Naive thymus-derived CD4-positive, alpha-beta T cell (primary cell): Measurements from ENCODE around the gene VGLL4. TPM values are rescaled to one million over a fixed set of nuclear protein-coding genes. Genes with fewer than 3 reads are reported as not detected.

ENCODE experiments used
- ATAC-seq: fragments of 150-1000 bp; cut with Tn5 transposase; 2 replicates; pipeline ENCODE4 v1.10.0; 2021; ENCODE audit warnings: mild to moderate bottlenecking, moderate library complexity
- CTCF ChIA-PET: fragments of 350-600 bp; sonication (Branson Sonifier 250); formaldehyde crosslinking; loops from one replicate; lab custom pipeline; 2021; ENCODE audit warnings: antibody characterized with exemption; lab: Charles Lee
- POLR2A ChIA-PET: fragments of 350-600 bp; sonication (Branson Sonifier 250); formaldehyde crosslinking; loops from one replicate; lab custom pipeline; 2021; ENCODE audit warnings: antibody characterized with exemption, inconsistent platforms; lab: Charles Lee
- DNase-seq, 9 donors: peaks; one replicate each; pipeline versions ENCODE4 v3.0.0 to v3.0.0-alpha.2; 2020 to 2022; ENCODE audit warnings: mixed read lengths in 1 of 9
- H3K27ac ChIP-seq: one replicate; pipeline ENCODE4 v1.7.0; 2013; ENCODE audit warnings: mild to moderate bottlenecking, low read depth, low read length, moderate library complexity
- H3K27me3 ChIP-seq, 2 donors: one replicate each; pipeline ENCODE4 v1.7.0; 2013; ENCODE audit warnings: low read length in 2 of 2, mild to moderate bottlenecking in 2 of 2, moderate library complexity in 2 of 2; ENCODE audit not compliant: control insufficient read depth in 2 of 2, insufficient read depth in 2 of 2
- H3K36me3 ChIP-seq, 3 experiments: 1 replicate in 2 of 3; 2 replicates in 1 of 3; pipeline ENCODE4 v1.7.0; 2013; ENCODE audit warnings: low read length in 3 of 3, mild to moderate bottlenecking in 3 of 3, moderate library complexity in 1 of 3; ENCODE audit not compliant: insufficient read depth in 3 of 3, control insufficient read depth in 2 of 3
- H3K4me1 ChIP-seq, 2 donors: one replicate each; pipeline ENCODE4 v1.7.0; 2013; ENCODE audit warnings: low read length in 2 of 2, mild to moderate bottlenecking in 2 of 2, moderate library complexity in 1 of 2; ENCODE audit not compliant: control insufficient read depth in 2 of 2, insufficient read depth in 2 of 2
- H3K4me3 ChIP-seq: 2 replicates; pipeline ENCODE4 v1.7.0; 2013; ENCODE audit warnings: mild to moderate bottlenecking, low read length
- H3K9me3 ChIP-seq, 3 experiments: 1 replicate in 2 of 3; 2 replicates in 1 of 3; pipeline ENCODE4 v1.7.0; 2013; ENCODE audit warnings: low read length in 3 of 3; ENCODE audit not compliant: control insufficient read depth in 2 of 3
- H3K27ac Mint-ChIP-seq, 9 donors: one replicate each; pipeline ENCODE4 v1.8.0; 2020 to 2022; ENCODE audit warnings: mixed read lengths in 9 of 9, mild to moderate bottlenecking in 8 of 9, moderate library complexity in 5 of 9, inconsistent platforms in 2 of 9
- H3K27me3 Mint-ChIP-seq, 5 donors: one replicate each; pipeline ENCODE4 v1.8.0; 2021 to 2022; ENCODE audit warnings: mixed read lengths in 5 of 5, mild to moderate bottlenecking in 1 of 5
- H3K36me3 Mint-ChIP-seq, 5 donors: one replicate each; pipeline ENCODE4 v1.8.0; 2020 to 2022; ENCODE audit warnings: mixed read lengths in 5 of 5, mild to moderate bottlenecking in 3 of 5, inconsistent platforms in 1 of 5
- H3K4me1 Mint-ChIP-seq, 7 donors: one replicate each; pipeline ENCODE4 v1.8.0; 2020 to 2022; ENCODE audit warnings: mixed read lengths in 7 of 7, mild to moderate bottlenecking in 3 of 7, inconsistent platforms in 1 of 7
- H3K4me3 Mint-ChIP-seq, 10 donors: one replicate each; pipeline ENCODE4 v1.8.0; 2020 to 2022; ENCODE audit warnings: mild to moderate bottlenecking in 10 of 10, mixed read lengths in 10 of 10, moderate library complexity in 6 of 10, inconsistent platforms in 2 of 10
- H3K9me3 Mint-ChIP-seq, 11 donors: one replicate each; pipeline ENCODE4 v1.8.0; 2020 to 2022; ENCODE audit warnings: mixed read lengths in 11 of 11, mild to moderate bottlenecking in 4 of 11, inconsistent platforms in 1 of 11, moderate library complexity in 1 of 11
- intact Hi-C, 2 donors: fragments of 100-400 bp; cut with micrococcal nuclease; formaldehyde crosslinking; loops; one replicate each; pipeline ENCODE4 v1.15.1; 2023
- polyA plus RNA-seq, 2 donors: library from polyadenylated mRNA; unstranded; fragments of 300-500 nt; fragmentation: Illumina TruSeq; gene quantifications; one replicate each; pipeline ENCODE4 v1.2.3, GENCODE V29; 2021
- total RNA-seq, 6 experiments: library from RNA in 5 of 6; stranded (reverse) in 5 of 6; gene quantifications; 1 replicate in 5 of 6; 2 replicates in 1 of 6; pipeline ENCODE4 v1.2.3 and lab custom pipeline; 2021 to 2026

The VGLL4 gene
- total and polyA plus RNA-seq, 7 experiments from 2014 or later, result 18.6 to 44.8 (median 23.8) TPM

DNA sequence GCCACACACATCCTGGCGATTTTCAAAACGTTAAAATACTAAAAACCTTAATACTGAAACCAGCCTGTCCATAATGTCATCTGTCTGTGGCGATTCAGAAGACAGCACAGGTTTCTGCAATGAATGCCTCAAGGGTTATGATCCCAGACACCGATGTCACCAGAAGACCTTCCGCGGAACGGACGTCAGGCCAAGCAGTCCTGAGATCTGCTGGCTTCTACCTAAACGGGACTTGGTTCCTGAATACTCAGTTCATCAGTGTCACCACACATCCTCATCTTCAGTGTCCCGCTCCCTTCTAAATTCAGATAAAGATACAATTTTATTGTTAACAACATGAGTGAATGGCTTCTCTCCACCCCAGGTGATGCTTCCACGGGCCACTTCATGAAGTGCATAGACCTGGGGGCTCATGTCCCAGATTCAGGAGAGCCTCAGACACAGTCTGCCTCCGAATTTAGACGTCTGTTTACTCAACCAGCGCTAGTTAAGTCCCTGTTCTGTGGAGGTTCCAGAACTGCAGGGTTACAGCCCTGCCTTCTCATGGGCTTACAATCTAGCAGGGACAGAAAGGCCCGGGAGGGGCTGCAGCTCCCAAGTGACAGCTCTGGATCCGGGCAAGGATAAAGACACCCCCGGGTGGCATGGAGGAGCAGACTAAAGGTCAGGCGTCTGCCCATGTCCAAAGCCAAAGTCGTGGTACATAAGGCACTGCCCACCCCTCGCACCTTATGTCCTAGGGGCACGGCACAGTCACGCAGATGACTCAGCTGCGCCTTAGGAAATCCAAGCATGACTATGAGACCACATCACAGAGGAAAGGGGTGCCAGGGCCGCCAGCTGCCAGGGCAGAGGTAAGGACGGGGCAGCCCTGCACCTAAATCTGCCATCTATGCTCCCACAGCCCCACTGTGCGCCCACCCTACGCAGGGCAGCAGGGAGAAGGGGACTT lies 75.9 kb downstream of the VGLL4 start:
- no peaks in the 10 kb centered on the region for H3K9me3 Mint-ChIP-seq
- Histone ChIP-seq H3K27me3 (no peaks in the 10 kb centered on the region), H3K9me3 (no peaks in the 10 kb centered on the region), H3K36me3 (peaks cover 0 to 52% (median 0%) of the 10 kb centered on the region in 3 experiments), H3K4me3 (no peak overlapping the region), H3K4me1 (no peaks in the 10 kb centered on the region), H3K27ac (no peak overlapping the region)
- H3K4me3 Mint-ChIP-seq, result no peak overlapping the region
- ATAC-seq (no peak), DNase-seq (no peak)
- peaks cover 3 to 20% (median 5%) of the 10 kb centered on the region in 5 donors for H3K36me3 Mint-ChIP-seq
- peak overlapping the region in 6 of 9 donors; percentile 29 to 75 (median 52) for H3K27ac Mint-ChIP-seq
- ChIA-PET CTCF (no interaction called here), POLR2A (no interaction called here)
- intact Hi-C loops, result loop anchor here in 1 of 2 donors (5.0 kb wide), 1 partner anchor 75 kb away; the partner anchor contains the start of gene VGLL4
- no peaks in the 10 kb centered on the region for H3K27me3 Mint-ChIP-seq
- peaks cover 3 to 26% (median 14%) of the 10 kb centered on the region in 7 donors for H3K4me1 Mint-ChIP-seq

DNA sequence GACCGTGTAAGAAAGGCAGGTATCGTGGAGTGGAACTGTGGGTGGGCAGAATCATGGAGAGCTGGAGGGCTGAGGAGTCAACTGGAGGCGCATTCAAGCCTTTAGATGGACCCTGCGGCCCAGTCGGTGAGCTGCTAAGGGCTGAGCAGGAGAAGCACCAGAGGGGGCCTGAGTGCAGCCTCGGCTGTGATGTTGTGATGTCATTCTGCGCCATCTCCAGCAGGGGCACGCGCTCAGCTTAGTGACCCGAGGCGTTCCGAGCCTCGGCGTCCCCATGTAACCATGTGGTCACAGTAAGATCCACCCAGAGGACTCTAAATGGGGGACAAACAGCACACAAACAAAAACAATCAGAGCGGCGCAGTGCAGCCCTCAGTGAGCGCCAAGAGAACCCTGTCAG lies 76.8 kb downstream of the VGLL4 start:
- H3K27ac Mint-ChIP-seq, result peak overlapping the region in 8 of 9 donors; percentile 9 to 68 (median 42)
- peaks cover 0 to 56% (median 0%) of the 10 kb centered on the region in 3 experiments for H3K36me3 ChIP-seq

DNA sequence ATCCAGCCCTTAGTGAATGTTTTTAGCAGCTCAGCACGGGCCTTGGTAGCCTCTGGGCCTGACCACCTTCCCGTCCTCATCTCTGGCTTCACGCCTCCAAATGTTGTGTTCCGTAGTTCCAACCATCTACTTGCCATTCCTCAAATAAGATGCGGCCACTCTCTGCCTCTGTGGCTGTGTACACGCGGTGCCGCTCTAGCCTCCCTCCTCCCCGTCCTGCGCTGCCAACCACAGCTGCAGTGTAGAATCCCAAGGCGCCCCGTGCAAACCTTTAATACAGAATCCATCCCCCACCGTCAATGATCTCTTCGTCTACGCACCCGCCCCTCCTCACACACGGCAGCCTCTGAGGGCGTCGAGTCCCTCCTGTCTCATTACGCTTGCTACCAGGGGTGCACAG lies 77.2 kb downstream of the VGLL4 start:
- intact Hi-C loops, result loop anchor here in 1 of 2 donors (5.0 kb wide), 1 partner anchor 76 kb away; the partner anchor contains the start of gene VGLL4
- POLR2A ChIA-PET, result no interaction called here
- H3K9me3 ChIP-seq, result no peaks in the 10 kb centered on the region
- DNase-seq (no peak), ATAC-seq (no peak)
- Mint-ChIP-seq H3K27me3 (no peaks in the 10 kb centered on the region), H3K4me1 (peaks cover 3 to 18% (median 9%) of the 10 kb centered on the region in 7 donors), H3K36me3 (peaks cover 0 to 22% (median 5%) of the 10 kb centered on the region in 5 donors), H3K27ac (peak overlapping the region in 8 of 9 donors; percentile 9 to 68 (median 38)), H3K4me3 (no peak overlapping the region), H3K9me3 (no peaks in the 10 kb centered on the region)
- H3K4me3 ChIP-seq, result no peak overlapping the region
- CTCF ChIA-PET, result no interaction called here
- peaks cover 0 to 57% (median 0%) of the 10 kb centered on the region in 3 experiments for H3K36me3 ChIP-seq
- H3K4me1 ChIP-seq, result no peaks in the 10 kb centered on the region
- no peak overlapping the region for H3K27ac ChIP-seq
- H3K27me3 ChIP-seq, result no peaks in the 10 kb centered on the region

More for the DNA sequence above, 76.8 kb downstream of the VGLL4 start:
- no peak overlapping the region for H3K4me3 ChIP-seq
- ChIA-PET CTCF (no interaction called here), POLR2A (no interaction called here)
- intact Hi-C loops, result loop anchor here in 1 of 2 donors (5.0 kb wide), 1 partner anchor 75 kb away; the partner anchor contains the start of gene VGLL4
- H3K27me3 ChIP-seq, result no peaks in the 10 kb centered on the region
- DNase-seq (no peak), ATAC-seq (no peak)
- no peaks in the 10 kb centered on the region for H3K9me3 ChIP-seq
- H3K4me1 ChIP-seq, result no peaks in the 10 kb centered on the region
- Mint-ChIP-seq H3K4me1 (peaks cover 3 to 18% (median 9%) of the 10 kb centered on the region in 7 donors), H3K4me3 (no peak overlapping the region), H3K27me3 (no peaks in the 10 kb centered on the region), H3K36me3 (peaks cover 0 to 22% (median 5%) of the 10 kb centered on the region in 5 donors), H3K9me3 (no peaks in the 10 kb centered on the region)
- no peak overlapping the region for H3K27ac ChIP-seq

DNA sequence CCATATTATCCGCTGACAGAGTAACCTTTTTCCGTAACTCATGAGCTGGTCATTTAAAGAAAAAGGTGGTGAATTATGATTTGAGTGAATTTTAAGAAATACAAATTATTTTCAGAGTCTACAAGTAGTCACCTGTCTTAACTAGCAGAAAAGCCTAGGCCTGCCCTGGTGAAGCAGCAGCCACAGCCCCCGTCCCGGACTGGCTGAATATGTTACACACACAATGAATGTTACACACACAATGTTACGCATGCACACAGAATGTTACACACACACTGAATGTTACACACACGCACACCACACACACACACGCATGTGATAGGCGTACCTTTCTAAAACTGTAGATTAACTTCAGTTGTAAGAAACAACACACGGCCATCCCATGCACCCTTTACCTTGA lies 77.8 kb downstream of the VGLL4 start:
- Mint-ChIP-seq H3K27ac (peak overlapping the region in 4 of 9 donors; percentile 37 to 72 (median 60)), H3K36me3 (peaks cover 0 to 22% (median 5%) of the 10 kb centered on the region in 5 donors), H3K4me1 (peaks cover 3 to 18% (median 9%) of the 10 kb centered on the region in 7 donors), H3K27me3 (no peaks in the 10 kb centered on the region), H3K4me3 (no peak overlapping the region), H3K9me3 (no peaks in the 10 kb centered on the region)
- ATAC-seq, result no peak
- ChIA-PET POLR2A (no interaction called here), CTCF (no interaction called here)
- no peak for DNase-seq
- Histone ChIP-seq H3K27me3 (no peaks in the 10 kb centered on the region), H3K36me3 (peaks cover 0 to 62% (median 0%) of the 10 kb centered on the region in 3 experiments), H3K4me1 (no peaks in the 10 kb centered on the region), H3K4me3 (no peak overlapping the region), H3K27ac (no peak overlapping the region), H3K9me3 (no peaks in the 10 kb centered on the region)
- intact Hi-C loops, result loop anchor here in 1 of 2 donors (5.0 kb wide), 1 partner anchor 76 kb away; the partner anchor contains the start of gene VGLL4

DNA sequence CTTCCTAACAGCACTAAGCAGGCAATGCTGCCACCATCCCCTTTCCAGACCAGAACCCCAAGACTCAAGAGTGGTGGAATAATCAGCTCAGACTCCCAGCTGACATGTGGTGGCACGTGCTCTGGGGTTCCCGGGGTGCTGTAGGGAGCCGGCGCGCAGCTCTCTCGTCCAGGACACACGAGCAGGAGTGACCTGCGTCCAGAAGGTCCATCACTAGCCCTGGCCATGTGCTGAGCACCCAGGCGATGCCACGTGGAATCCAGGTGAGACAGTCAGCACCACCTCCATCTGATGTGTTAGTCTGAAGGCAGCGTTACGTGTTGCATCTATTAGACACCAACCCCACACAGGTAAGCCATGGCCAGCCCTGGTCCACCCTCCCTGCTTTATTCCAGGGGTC lies 78.2 kb downstream of the VGLL4 start:
- Histone ChIP-seq H3K27me3 (no peaks in the 10 kb centered on the region), H3K4me3 (no peak overlapping the region), H3K4me1 (no peaks in the 10 kb centered on the region), H3K36me3 (peaks cover 0 to 67% (median 0%) of the 10 kb centered on the region in 3 experiments), H3K9me3 (no peaks in the 10 kb centered on the region), H3K27ac (no peak overlapping the region)
- H3K27ac Mint-ChIP-seq, result peak overlapping the region in 3 of 9 donors; percentile 16 to 38 (median 36)
- ATAC-seq (no peak), DNase-seq (no peak)
- H3K36me3 Mint-ChIP-seq, result peaks cover 0 to 22% (median 5%) of the 10 kb centered on the region in 5 donors
- H3K9me3 Mint-ChIP-seq, result no peaks in the 10 kb centered on the region
- ChIA-PET POLR2A (no interaction called here), CTCF (interaction anchor here (0.6 kb wide), 1 partner anchor 329 kb away, joined by 3 read pairs; no protein-coding TSS in a partner anchor)
- H3K27me3 Mint-ChIP-seq, result no peaks in the 10 kb centered on the region
- H3K4me3 Mint-ChIP-seq, result no peak overlapping the region
- intact Hi-C loops, result loop anchor here in 1 of 2 donors (5.0 kb wide), 1 partner anchor 77 kb away; the partner anchor contains the start of gene VGLL4
- peaks cover 0 to 18% (median 6%) of the 10 kb centered on the region in 7 donors for H3K4me1 Mint-ChIP-seq

DNA sequence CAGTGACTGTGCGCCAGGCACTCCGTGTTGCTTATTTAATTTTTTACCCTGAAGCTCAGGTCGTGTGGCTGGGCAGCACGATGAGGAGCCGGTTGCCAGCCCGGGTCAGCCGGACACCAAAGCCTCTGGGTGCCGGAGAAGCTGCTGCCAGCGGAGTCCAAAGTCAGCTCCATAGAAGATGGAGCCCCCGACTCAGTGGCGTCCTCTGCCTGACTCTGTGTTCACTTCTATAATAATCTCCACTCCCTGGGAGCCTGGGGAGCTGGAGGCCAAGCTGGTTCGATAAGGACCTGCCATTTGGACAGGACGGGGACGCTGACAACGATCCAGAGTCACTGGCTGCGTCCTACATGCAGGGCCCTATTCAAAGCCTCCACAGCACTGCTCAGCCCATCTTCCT lies 78.6 kb downstream of the VGLL4 start:
- Histone ChIP-seq H3K27ac (no peak overlapping the region), H3K4me1 (no peaks in the 10 kb centered on the region), H3K4me3 (no peak overlapping the region), H3K36me3 (peaks cover 0 to 71% (median 2%) of the 10 kb centered on the region in 3 experiments), H3K9me3 (no peaks in the 10 kb centered on the region), H3K27me3 (no peaks in the 10 kb centered on the region)
- CTCF ChIA-PET, result interaction anchor here (0.6 kb wide), 1 partner anchor 330 kb away, joined by 3 read pairs; no protein-coding TSS in a partner anchor
- intact Hi-C loops, result loop anchor here in 1 of 2 donors (5.0 kb wide), 1 partner anchor 77 kb away; the partner anchor contains the start of gene VGLL4
- no peaks in the 10 kb centered on the region for H3K27me3 Mint-ChIP-seq
- no peak overlapping the region for H3K4me3 Mint-ChIP-seq
- peaks cover 0 to 18% (median 4%) of the 10 kb centered on the region in 7 donors for H3K4me1 Mint-ChIP-seq
- H3K27ac Mint-ChIP-seq, result peak overlapping the region in 2 of 9 donors; percentile 16 to 38
- POLR2A ChIA-PET, result no interaction called here
- H3K36me3 Mint-ChIP-seq, result peaks cover 0 to 22% (median 5%) of the 10 kb centered on the region in 5 donors
- ATAC-seq, result no peak
- DNase-seq, result no peak
- no peaks in the 10 kb centered on the region for H3K9me3 Mint-ChIP-seq
